ENCODE results near the gene CEPT1. TPM values are rescaled to one million over a fixed set of nuclear protein-coding genes. Genes with fewer than 3 reads are reported as not detected.

CEPT1 gene
- total and polyA plus RNA-seq, 2 of the 13 experiments (the other 11 are each of a cell fraction or from before 2014, with no cell fraction given), result 35.7 to 48.2 TPM

DNA sequence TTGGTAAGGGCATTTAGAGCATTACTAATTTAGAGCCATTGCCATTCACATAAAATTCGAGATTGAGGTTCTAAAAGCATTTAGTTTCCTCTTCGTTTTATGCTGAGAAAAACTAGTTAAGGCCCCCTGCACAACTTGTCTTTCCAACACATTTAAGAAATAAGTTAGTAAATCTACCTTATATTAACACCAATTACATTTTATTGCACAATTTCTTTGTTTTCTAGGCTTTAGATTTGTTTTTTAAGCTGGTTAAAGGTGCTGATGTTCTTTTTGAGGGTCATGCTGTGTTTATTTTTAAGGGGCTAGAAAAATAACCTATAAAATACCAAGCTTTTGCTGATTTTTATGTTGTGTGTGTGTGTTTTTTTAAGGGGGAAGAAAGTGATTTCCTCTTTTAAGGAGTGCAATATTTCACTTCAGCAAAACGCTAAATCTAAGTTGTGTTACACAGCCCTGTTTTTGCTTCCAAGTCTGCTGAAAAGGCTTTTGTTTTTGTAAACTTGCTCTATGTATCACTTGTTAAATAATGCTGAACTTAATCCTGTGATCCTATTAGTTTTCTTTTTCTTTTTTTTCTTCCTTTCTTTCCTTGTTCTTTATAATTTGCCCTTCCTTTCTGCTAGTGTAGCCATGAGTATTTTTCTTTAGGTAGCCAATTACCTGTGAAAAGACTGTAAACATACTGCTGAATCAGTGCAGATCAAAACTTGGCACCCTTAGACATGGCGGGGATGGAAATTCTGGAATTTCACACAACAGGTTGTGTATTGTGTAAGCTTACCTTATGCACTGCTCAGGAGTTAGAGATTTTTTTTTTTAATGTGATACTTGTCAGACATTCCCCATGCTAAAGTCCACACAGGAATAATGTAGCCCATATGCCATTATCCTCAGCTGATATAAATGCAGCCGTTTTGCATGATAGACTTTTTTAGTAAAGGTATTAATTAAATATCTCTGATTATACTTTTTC is 1.5 kb downstream of the CEPT1 start:
- Histone ChIP-seq H3K36me3 (replicated peaks in 1 of 2; ENCODE audit: control insufficient read depth in 1 of 2, insufficient read depth in 2 of 2, low read length in 2 of 2) (0 out of 5 replicates have a peak, but pooled peaks cover 0 to 7% of the 10 kb centered on the region in 2 experiments), H3K4me2 (ENCODE audit: low read depth, low read length) (peak overlapping the region; percentile 75), H3K9me3 (ENCODE audit: low read length) (no peaks in the 10 kb centered on the region), H2AFZ (ENCODE audit: low read length) (no peak overlapping the region), H3K27me3 (ENCODE audit: control insufficient read depth in 1 of 2, insufficient read depth in 2 of 2, low read length in 2 of 2) (no peaks in the 10 kb centered on the region), H3K4me3 (replicated peaks in 1 of 3; ENCODE audit: insufficient read depth in 1 of 3, low read depth in 2 of 3, low read length in 3 of 3) (peak overlapping the region; percentile 82 to 90 (median 84); a peak in 5 of 6 replicates), H3K9ac (ENCODE audit: insufficient read depth, low read depth, low read length) (peak overlapping the region; percentile 91), H3K79me2 (ENCODE audit: insufficient read depth, low read length) (peaks cover 73% of the 10 kb centered on the region), H3K27ac (ENCODE audit: extremely low read length, insufficient read depth, low read length) (peak overlapping the region; percentile 96), H4K20me1 (ENCODE audit: insufficient read depth, low read length) (peaks cover 8% of the 10 kb centered on the region; the same call in 1 of the 2 replicates), H3K4me1 (ENCODE audit: insufficient read depth, low read length) (peaks cover 59% of the 10 kb centered on the region)
- in situ Hi-C loops (cut with HindIII; ENCODE audit: extremely low pct_ligation_motif_present, low pct_unique_long_range_greater_than_20kb), result no loop called here
- DNase-seq (ENCODE audit: low spot score) (peak; percentile 3), FAIRE-seq (no peak), ATAC-seq (no peak)
- intact Hi-C loops (cut with micrococcal nuclease; ENCODE audit: unreplicated experiment), result loop anchor here (5.0 to 10.0 kb wide), 2 partner anchors 109 to 193 kb away; no protein-coding TSS in a partner anchor
- ChIA-PET POLR2A (interaction anchor here (1.0 to 1.4 kb wide), 4 partner anchors 9 to 96 kb away, joined by 3 to 7 read pairs (median 3); no protein-coding TSS in a partner anchor), CTCF (ENCODE audit: low intra/inter-chr PET ratio, low total read pairs) (no interaction called here)
- no TSS peak for BruUV-seq (replicated peaks)
- 13% methylated on average over 5 of the region's 5 CpGs for WGBS (ENCODE audit: low lambda C conversion rate)
- TF ChIP-seq, protein P1, sequence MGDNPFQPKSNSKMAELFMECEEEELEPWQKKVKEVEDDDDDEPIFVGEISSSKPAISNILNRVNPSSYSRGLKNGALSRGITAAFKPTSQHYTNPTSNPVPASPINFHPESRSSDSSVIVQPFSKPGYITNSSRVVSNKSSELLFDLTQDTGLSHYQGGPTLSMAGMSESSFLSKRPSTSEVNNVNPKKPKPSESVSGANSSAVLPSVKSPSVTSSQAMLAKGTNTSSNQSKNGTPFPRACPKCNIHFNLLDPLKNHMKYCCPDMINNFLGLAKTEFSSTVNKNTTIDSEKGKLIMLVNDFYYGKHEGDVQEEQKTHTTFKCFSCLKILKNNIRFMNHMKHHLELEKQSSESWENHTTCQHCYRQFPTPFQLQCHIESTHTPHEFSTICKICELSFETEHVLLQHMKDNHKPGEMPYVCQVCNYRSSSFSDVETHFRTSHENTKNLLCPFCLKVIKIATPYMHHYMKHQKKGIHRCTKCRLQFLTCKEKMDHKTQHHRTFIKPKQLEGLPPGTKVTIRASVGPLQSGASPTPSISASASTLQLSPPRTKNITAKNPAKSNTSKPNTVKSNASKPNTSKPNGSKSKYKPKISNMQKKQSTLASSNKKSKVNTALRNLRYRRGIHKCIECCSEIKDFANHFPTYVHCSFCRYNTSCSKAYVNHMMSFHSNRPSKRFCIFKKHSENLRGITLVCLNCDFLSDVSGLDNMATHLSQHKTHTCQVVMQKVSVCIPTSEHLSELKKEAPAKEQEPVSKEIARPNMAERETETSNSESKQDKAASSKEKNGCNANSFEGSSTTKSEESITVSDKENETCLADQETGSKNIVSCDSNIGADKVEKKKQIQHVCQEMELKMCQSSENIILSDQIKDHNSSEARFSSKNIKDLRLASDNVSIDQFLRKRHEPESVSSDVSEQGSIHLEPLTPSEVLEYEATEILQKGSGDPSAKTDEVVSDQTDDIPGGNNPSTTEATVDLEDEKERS (CRISPR knock-in tag; IDR thresholded peaks at IDR 0.05), result no peak
- no peak for TF ChIP-seq MYNN (CRISPR knock-in tag; IDR thresholded peaks at IDR 0.05; ENCODE audit: low read depth)
- TF ChIP-seq, protein P2, sequence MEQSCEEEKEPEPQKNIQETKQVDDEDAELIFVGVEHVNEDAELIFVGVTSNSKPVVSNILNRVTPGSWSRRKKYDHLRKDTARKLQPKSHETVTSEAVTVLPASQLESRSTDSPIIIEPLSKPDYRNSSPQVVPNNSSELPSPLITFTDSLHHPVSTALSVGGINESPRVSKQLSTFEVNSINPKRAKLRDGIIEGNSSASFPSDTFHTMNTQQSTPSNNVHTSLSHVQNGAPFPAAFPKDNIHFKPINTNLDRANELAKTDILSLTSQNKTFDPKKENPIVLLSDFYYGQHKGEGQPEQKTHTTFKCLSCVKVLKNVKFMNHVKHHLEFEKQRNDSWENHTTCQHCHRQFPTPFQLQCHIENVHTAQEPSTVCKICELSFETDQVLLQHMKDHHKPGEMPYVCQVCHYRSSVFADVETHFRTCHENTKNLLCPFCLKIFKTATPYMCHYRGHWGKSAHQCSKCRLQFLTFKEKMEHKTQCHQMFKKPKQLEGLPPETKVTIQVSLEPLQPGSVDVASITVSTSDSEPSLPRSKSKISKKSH (CRISPR knock-in tag; IDR thresholded peaks at IDR 0.05; ENCODE audit: borderline replicate concordance), result no peak
- TF ChIP-seq ZNF546 (CRISPR knock-in tag; conservative IDR thresholded peaks at IDR 0.05), result no peak
- TF ChIP-seq AHR (CRISPR knock-in tag; IDR thresholded peaks at IDR 0.05), result no peak
- TF ChIP-seq NR1H2 (CRISPR knock-in tag; IDR thresholded peaks at IDR 0.05; ENCODE audit: borderline replicate concordance, low read depth), result no peak
- TF ChIP-seq, protein P3, sequence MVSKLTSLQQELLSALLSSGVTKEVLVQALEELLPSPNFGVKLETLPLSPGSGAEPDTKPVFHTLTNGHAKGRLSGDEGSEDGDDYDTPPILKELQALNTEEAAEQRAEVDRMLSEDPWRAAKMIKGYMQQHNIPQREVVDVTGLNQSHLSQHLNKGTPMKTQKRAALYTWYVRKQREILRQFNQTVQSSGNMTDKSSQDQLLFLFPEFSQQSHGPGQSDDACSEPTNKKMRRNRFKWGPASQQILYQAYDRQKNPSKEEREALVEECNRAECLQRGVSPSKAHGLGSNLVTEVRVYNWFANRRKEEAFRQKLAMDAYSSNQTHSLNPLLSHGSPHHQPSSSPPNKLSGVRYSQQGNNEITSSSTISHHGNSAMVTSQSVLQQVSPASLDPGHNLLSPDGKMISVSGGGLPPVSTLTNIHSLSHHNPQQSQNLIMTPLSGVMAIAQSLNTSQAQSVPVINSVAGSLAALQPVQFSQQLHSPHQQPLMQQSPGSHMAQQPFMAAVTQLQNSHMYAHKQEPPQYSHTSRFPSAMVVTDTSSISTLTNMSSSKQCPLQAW (CRISPR knock-in tag; IDR thresholded peaks at IDR 0.05), result no peak
- TF ChIP-seq, protein P4, sequence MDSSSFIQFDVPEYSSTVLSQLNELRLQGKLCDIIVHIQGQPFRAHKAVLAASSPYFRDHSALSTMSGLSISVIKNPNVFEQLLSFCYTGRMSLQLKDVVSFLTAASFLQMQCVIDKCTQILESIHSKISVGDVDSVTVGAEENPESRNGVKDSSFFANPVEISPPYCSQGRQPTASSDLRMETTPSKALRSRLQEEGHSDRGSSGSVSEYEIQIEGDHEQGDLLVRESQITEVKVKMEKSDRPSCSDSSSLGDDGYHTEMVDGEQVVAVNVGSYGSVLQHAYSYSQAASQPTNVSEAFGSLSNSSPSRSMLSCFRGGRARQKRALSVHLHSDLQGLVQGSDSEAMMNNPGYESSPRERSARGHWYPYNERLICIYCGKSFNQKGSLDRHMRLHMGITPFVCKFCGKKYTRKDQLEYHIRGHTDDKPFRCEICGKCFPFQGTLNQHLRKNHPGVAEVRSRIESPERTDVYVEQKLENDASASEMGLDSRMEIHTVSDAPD (CRISPR knock-in tag; IDR thresholded peaks at IDR 0.05), result no peak
- TF ChIP-seq, protein P5, sequence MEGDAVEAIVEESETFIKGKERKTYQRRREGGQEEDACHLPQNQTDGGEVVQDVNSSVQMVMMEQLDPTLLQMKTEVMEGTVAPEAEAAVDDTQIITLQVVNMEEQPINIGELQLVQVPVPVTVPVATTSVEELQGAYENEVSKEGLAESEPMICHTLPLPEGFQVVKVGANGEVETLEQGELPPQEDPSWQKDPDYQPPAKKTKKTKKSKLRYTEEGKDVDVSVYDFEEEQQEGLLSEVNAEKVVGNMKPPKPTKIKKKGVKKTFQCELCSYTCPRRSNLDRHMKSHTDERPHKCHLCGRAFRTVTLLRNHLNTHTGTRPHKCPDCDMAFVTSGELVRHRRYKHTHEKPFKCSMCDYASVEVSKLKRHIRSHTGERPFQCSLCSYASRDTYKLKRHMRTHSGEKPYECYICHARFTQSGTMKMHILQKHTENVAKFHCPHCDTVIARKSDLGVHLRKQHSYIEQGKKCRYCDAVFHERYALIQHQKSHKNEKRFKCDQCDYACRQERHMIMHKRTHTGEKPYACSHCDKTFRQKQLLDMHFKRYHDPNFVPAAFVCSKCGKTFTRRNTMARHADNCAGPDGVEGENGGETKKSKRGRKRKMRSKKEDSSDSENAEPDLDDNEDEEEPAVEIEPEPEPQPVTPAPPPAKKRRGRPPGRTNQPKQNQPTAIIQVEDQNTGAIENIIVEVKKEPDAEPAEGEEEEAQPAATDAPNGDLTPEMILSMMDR (CRISPR knock-in tag; IDR thresholded peaks at IDR 0.05), result no peak
- no peak for TF ChIP-seq BRCA1 (CRISPR knock-in tag; IDR thresholded peaks at IDR 0.05)

Measured in HepG2 (cell line).